LNCaP clone FGC (cell line): Measurements from ENCODE around the gene KRT28.
"Not testable (repeated sequence)": the region's sequence is repeated elsewhere in the genome, so short reads cannot be mapped to it uniquely, and the experiment has no call there.

Experiments
- DNase-seq: peaks from one replicate; pipeline ENCODE4 v3.0.0-alpha.2; 2011; ENCODE audit warnings: low read depth
- H3K4me3 ChIP-seq: 2 replicates; pipeline ENCODE4 v1.5.1; 2011; ENCODE audit warnings: mild to moderate bottlenecking, low read depth, low read length, control low read depth
- TF ChIP-seq, protein P1 (sequence below): IDR thresholded peaks from 2 replicates; pipeline ENCODE4 v1.5.1; 2012; ENCODE audit warnings: mild to moderate bottlenecking; ENCODE audit not compliant: control insufficient read depth, insufficient read depth; ENCODE audit errors: extremely low read depth

The KRT28 gene

DNA sequence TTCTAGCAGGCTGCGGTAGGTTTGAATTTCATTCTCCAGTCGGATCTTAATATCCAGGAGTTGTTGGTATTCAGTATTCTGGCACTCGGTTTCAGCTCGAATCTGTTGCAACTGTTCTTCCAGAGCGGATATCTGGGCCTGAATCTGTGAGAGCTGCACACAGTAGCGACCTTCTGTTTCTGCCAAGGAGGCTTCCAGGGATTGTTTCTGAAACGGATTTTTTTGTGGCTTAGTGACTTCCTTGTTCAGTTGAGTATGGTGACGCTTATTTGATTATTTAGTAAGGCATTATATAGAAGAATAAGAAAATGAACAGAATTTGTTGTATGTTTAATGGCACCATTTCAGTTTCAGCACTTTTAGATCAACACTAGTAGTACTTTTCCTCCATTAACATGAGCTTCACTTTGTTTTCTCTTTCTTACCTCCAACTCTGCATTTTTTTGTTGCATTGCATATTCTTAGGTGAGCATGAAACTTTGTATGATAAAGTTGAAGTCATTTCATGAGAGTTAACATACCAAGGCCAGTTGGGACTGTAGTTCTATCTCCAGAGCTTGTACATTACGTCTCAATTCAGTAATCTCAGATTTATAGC is 19.9 kb upstream of the KRT28 start:
- DNase-seq = no peak
- peak overlapping the region; percentile 70 for H3K4me3 ChIP-seq
- TF ChIP-seq, protein P1, sequence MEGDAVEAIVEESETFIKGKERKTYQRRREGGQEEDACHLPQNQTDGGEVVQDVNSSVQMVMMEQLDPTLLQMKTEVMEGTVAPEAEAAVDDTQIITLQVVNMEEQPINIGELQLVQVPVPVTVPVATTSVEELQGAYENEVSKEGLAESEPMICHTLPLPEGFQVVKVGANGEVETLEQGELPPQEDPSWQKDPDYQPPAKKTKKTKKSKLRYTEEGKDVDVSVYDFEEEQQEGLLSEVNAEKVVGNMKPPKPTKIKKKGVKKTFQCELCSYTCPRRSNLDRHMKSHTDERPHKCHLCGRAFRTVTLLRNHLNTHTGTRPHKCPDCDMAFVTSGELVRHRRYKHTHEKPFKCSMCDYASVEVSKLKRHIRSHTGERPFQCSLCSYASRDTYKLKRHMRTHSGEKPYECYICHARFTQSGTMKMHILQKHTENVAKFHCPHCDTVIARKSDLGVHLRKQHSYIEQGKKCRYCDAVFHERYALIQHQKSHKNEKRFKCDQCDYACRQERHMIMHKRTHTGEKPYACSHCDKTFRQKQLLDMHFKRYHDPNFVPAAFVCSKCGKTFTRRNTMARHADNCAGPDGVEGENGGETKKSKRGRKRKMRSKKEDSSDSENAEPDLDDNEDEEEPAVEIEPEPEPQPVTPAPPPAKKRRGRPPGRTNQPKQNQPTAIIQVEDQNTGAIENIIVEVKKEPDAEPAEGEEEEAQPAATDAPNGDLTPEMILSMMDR = no peak

DNA sequence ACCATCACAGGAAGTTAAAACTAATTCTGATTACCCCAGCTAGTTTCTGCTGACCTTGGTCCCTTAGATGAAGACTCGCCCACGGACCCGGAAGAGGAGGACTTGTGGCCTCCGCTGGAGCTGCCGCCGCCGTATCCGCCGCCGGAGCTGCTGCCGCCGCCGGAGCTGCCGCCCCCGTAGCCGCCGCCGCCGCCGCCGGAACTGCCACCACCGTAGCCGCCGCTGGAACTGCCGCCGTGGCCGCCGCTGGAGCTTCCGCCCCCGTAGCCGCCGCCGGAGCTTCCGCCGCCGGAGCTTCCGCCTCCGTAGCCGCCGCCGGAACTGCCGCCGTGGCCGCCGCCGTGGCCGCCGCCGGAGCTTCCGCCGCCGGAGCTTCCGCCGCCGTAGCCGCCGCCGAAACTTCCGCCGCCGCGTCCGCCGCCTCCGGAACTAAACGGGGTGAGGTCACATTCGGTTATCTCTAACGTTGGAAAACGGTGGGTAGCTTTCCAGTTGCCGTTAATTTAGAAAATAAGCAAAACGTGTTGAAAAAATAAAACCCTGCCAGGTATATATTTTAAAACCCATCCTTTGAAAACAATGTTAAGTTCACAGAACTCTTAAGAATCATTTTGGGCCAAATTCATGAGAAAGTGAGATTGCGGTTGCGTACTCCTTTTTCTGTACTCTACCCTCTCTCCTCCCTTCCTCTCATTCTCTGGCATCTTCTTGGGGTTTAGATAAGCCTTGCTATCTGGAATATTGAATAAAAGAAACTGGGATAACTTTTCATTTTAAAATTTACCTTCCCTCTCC is 19.2 kb upstream of the KRT28 start:
- no peak for DNase-seq

DNA sequence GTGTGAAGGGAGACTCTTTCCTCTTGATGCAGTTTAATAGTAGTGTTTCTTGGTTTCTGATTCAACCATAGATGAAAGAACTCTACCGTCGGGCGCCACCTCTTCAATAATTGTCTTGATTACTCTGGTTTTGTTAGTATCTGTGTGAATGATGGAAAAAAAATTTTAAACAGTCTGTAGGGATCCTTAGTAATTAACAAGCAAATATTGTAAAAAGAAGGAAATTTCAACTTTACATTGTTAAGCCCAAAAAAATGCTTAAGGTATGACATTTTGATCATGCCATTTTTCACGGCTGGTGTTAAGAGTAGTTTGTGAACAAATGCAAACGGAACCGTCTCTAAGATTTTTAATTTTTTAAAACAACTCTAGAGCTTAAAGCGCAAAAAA is 18.6 kb upstream of the KRT28 start:
- no peak for DNase-seq
- H3K4me3 ChIP-seq = peak overlapping the region; percentile 89
- TF ChIP-seq, protein P1 = no peak

More for the DNA sequence above, 19.2 kb upstream of the KRT28 start:
- TF ChIP-seq, protein P1 = no peak
- H3K4me3 ChIP-seq = peak overlapping the region; percentile 89

DNA sequence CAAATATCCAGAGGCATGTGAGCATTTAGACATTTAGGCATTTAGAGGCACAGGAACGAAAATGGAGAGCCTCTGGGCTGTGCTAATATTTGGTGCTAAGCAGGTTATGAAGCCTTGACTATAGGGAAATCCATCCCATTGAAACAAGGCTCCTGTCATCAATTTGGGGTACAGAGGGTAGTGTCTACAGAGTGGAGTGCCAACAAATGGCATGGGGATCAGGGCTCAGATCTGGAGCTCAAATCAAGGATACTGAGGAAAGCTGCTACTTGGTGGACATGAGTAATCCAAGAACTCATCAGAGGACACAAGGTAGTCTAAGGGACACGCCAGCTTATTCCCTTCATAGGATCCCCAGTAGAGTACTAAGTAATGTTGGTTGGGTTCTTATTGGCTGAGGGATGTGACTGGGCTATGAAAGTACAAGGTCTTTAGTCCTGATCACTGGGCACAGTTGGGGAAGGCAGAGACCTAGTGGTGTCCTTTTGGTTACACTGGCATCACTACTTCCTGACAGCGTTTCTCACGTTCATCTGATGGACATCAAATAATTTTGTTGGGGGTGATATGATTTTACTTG is 17.4 kb upstream of the KRT28 start:
- TF ChIP-seq, protein P1 = no peak
- no peak for DNase-seq
- H3K4me3 ChIP-seq = no peak overlapping the region; the same call in 1 of the 2 replicates

DNA sequence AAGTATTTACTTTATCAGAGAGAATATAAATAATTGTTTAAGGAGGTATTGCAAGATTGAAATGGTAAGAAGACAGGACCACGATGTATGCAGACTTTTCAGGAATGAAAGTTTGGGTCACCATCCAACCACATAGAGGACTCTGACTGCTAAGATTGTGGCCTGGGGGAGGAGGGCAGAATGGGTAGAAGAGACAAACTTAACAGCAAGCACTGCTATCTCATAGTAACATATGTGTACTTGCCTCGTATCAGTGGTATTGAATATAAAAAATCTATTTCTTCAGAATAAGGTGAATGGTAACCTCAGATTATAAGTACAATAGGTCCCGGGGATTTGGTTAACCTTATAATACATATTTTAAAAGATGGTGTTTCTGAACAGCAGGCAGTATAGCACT is 16.8 kb upstream of the KRT28 start:
- TF ChIP-seq, protein P1 = no peak
- DNase-seq = no peak
- no peak overlapping the region for H3K4me3 ChIP-seq

DNA sequence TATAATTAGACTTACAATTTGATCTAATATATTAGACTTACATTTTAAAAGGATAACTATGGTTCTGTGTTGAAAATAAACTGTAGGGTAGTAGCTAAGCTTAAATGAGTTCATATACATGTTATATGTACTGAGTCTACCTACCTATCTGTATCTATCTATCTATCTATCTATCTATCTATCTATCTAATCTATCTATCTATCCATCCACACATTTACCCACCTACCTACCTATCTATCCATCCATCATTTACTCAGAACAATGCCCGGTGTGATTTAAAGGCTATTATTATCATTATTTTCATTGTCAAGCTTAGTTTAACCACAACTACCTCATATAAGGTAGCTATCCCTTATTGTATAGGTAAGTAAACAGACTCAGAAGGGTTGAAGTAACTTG is 15.6 kb upstream of the KRT28 start:
- H3K4me3 ChIP-seq = no peak overlapping the region
- DNase-seq = no peak
- TF ChIP-seq, protein P1 = no peak

DNA sequence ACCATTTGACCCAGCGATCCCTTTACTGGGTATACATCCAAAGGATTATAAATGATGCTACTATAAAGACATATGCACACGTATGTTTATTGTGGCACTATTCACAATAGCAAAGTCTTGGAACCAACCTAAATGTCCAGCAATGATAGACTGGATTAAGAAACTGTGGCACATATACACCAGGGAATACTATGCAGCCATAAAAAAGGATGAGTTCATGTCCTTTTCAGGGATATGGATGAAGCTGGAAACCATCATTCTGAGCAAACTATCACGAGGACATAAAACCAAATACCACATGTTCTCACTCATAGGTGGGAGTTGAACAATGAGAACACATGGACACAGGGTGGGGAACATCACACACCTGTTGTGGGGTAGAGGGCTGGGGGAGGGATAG is 14.9 kb upstream of the KRT28 start:
- DNase-seq, H3K4me3 ChIP-seq: not testable (repeated sequence)
